Myocyte (in vitro differentiated cells): ENCODE data around the gene MPP2. TPM values are rescaled to one million over a fixed set of nuclear protein-coding genes. Genes with fewer than 3 reads are reported as not detected.

ENCODE experiments used
- DNase-seq: peaks from one replicate; pipeline ENCODE4 v3.0.0-alpha.2; 2012; ENCODE audit warnings: low read depth
- total RNA-seq: library from RNA; depleted of rRNA; stranded (reverse); fragments of >200 nt; gene quantifications from 2 replicates; pipeline ENCODE4 v1.2.3, GENCODE V29; 2014

MPP2 gene
- total RNA-seq, 1 donor from 2014 or later: 0.96 TPM

- DNase-seq: no peak
Measured at GRCh38 chr17:43825567-43825966, 81.8 kb downstream of the MPP2 start.

Other genes with a start within 250 kb of the MPP2 start
- 0.19 and 0.47 TPM in 2 replicates for gene MEOX1, start 245.6 kb downstream of the MPP2 start, total RNA-seq
- not detected in 2 replicates for gene SOST, start 148.7 kb downstream of the MPP2 start, total RNA-seq
- gene DUSP3, start 128.6 kb downstream of the MPP2 start, total RNA-seq: 103 and 104 TPM in 2 replicates
- not detected in 2 replicates for gene CFAP97D1, start 127.1 kb downstream of the MPP2 start, total RNA-seq
- 5.4 and 5.5 TPM in 2 replicates for gene MPP3, start 74.4 kb downstream of the MPP2 start, total RNA-seq
- not detected in 2 replicates for gene CD300LG, start 60.4 kb downstream of the MPP2 start, total RNA-seq
- not detected in 2 replicates for gene PPY, start 34.9 kb upstream of the MPP2 start, total RNA-seq
- gene PYY, start 46.4 kb upstream of the MPP2 start, total RNA-seq: 0.19 TPM in 1 of 2 replicates, not detected in the other
- gene NAGS, start 97.1 kb upstream of the MPP2 start, total RNA-seq: 0.10 and 0.40 TPM in 2 replicates
- gene TMEM101, start 107.4 kb upstream of the MPP2 start, total RNA-seq: 36.8 and 40.6 TPM in 2 replicates
- 34.1 and 40.2 TPM in 2 replicates for gene LSM12, start 159.1 kb upstream of the MPP2 start, total RNA-seq
- 39.5 and 44.6 TPM in 2 replicates for gene G6PC3, start 163.2 kb upstream of the MPP2 start, total RNA-seq
- gene HDAC5, start 216.1 kb upstream of the MPP2 start, total RNA-seq: 646 and 649 TPM in 2 replicates
- gene HROB, start 234.4 kb upstream of the MPP2 start, total RNA-seq: 0.45 and 1.4 TPM in 2 replicates